OCI-LY7 (cell line): ENCODE data around the gene C12orf57. TPM values are rescaled to one million over a fixed set of nuclear protein-coding genes. Genes with fewer than 3 reads are reported as not detected.
A peak's percentile ranks its signal among the peaks of the same experiment; 100 is the strongest.

Experiments
- BruUV-seq: library from RNA; stranded (reverse); fragments of 400-500 nt; replicated peaks from 2 replicates; lab custom pipeline; 2021; lab: Mats Ljungman, UMichigan
- CTCF ChIA-PET: fragments of 300-600 bp; sonication (Branson Sonifier 250); formaldehyde crosslinking; loops from one replicate; lab custom pipeline; 2022; ENCODE audit warnings: antibody characterized with exemption; ENCODE audit not compliant: unreplicated experiment; lab: Charles Lee
- POLR2A ChIA-PET: fragments of 300-600 bp; sonication (Branson Sonifier 250); formaldehyde crosslinking; loops from one replicate; lab custom pipeline; 2022; ENCODE audit warnings: antibody characterized with exemption; lab: Charles Lee
- DNase-seq: peaks from one replicate; pipeline ENCODE4 v3.0.0-alpha.2; 2015; ENCODE audit warnings: low spot score
- H2AFZ ChIP-seq: fragments of 200-600 bp; sonication (generic), shearing (Covaris generic); 2 replicates; pipeline ENCODE4 v1.6.1; 2014; ENCODE audit warnings: mild to moderate bottlenecking, antibody characterized with exemption, low read length, moderate library complexity
- H3K27ac ChIP-seq: fragments of 200-600 bp; sonication (generic); 2 replicates; pipeline ENCODE4 v1.5.1; 2014; ENCODE audit warnings: mixed run types, low read depth, mild to moderate bottlenecking, moderate library complexity, low read length, inconsistent platforms; ENCODE audit not compliant: poor library complexity, severe bottlenecking
- H3K36me3 ChIP-seq: fragments of 200-600 bp; sonication (generic); 2 replicates; pipeline ENCODE4 v1.6.1; 2014; ENCODE audit warnings: mild to moderate bottlenecking, antibody characterized with exemption, low read length, moderate library complexity, mixed read lengths; ENCODE audit not compliant: insufficient read depth
- H3K4me1 ChIP-seq: fragments of 200-600 bp; sonication (generic); 2 replicates; pipeline ENCODE4 v1.5.1; 2014; ENCODE audit warnings: mild to moderate bottlenecking, low read length; ENCODE audit not compliant: insufficient read depth, poor library complexity, severe bottlenecking
- H3K4me2 ChIP-seq: fragments of 200-600 bp; sonication (generic); 2 replicates; pipeline ENCODE4 v1.6.1; 2014; ENCODE audit warnings: mild to moderate bottlenecking, low read length
- H3K4me3 ChIP-seq: fragments of 200-600 bp; sonication (generic); 2 replicates; pipeline ENCODE4 v1.5.1; 2014; ENCODE audit warnings: mild to moderate bottlenecking, low read depth, low read length; ENCODE audit not compliant: poor library complexity, severe bottlenecking
- H3K79me2 ChIP-seq: fragments of 200-600 bp; sonication (generic); 2 replicates; pipeline ENCODE4 v1.6.1; 2016; ENCODE audit warnings: low read depth, mild to moderate bottlenecking, low read length, moderate library complexity, mixed read lengths; ENCODE audit not compliant: insufficient read depth
- H3K9me2 ChIP-seq: fragments of 200-600 bp; sonication (generic); 2 replicates; pipeline ENCODE4 v1.6.1; 2016; ENCODE audit warnings: mild to moderate bottlenecking, low read length, mixed read lengths; ENCODE audit not compliant: insufficient read depth
- H3K9me3 ChIP-seq: fragments of 200-600 bp; sonication (generic); 2 replicates; pipeline ENCODE4 v1.6.1; 2014; ENCODE audit warnings: mild to moderate bottlenecking, mixed run types, low read length, mixed read lengths
- H4K20me1 ChIP-seq: fragments of 200-600 bp; sonication (generic); 2 replicates; pipeline ENCODE4 v1.6.1; 2014; ENCODE audit warnings: mild to moderate bottlenecking, antibody characterized with exemption, low read length, moderate library complexity, mixed read lengths; ENCODE audit not compliant: insufficient read depth
- EZH2phosphoT487 ChIP-seq: fragments of 200-600 bp; sonication (generic); IDR thresholded peaks from 2 replicates; pipeline ENCODE4 v1.6.1; 2018; ENCODE audit warnings: low read depth, borderline replicate concordance, mild to moderate bottlenecking, mixed run types, antibody characterized with exemption, low read length, moderate library complexity, mixed read lengths
- intact Hi-C: fragments of 100-400 bp; cut with micrococcal nuclease; formaldehyde crosslinking; loops from one replicate; pipeline ENCODE4 v1.10.0; 2022; ENCODE audit not compliant: unreplicated experiment
- total RNA-seq, 2 experiments: library from RNA; depleted of rRNA in 1 of 2; stranded (reverse); fragments of >200 nt in 1 of 2; shearing (Covaris generic) in 1 of 2; gene quantifications; 2 replicates each; pipeline ENCODE4 v1.2.3, GENCODE V29; 2014 to 2022
- TF ChIP-seq, protein P1 (sequence below): fragments of 200-600 bp; sonication (generic); conservative IDR thresholded peaks from 2 replicates; pipeline ENCODE4 v1.5.1; 2014; ENCODE audit warnings: mild to moderate bottlenecking, antibody characterized with exemption, low read length, moderate library complexity, mixed read lengths

Gene C12orf57
- total RNA-seq, 2 experiments from 2014 or later, result 130 to 319 TPM

DNA sequence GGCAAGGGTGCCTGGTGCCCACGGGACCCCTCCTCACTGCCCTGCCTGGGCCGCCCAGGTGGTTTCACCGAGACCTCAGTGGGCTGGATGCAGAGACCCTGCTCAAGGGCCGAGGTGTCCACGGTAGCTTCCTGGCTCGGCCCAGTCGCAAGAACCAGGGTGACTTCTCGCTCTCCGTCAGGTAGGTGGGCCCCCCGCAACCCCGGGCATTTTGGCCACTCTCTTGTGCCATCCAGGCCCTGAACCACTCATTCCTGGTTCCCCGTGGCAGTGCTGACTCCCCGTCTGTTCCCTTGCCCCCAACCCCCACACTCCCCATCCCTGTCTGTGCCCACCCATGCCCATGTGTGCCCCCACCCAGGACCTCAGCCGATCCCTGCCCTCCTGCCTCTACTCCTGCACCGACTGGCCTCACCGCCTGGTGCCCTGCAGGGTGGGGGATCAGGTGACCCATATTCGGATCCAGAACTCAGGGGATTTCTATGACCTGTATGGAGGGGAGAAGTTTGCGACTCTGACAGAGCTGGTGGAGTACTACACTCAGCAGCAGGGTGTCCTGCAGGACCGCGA, 7.8 kb downstream of the C12orf57 start:
- H3K4me2 ChIP-seq, result peak overlapping the region; percentile 87
- TSS peak; percentile 54 for BruUV-seq
- TF ChIP-seq, protein P1, sequence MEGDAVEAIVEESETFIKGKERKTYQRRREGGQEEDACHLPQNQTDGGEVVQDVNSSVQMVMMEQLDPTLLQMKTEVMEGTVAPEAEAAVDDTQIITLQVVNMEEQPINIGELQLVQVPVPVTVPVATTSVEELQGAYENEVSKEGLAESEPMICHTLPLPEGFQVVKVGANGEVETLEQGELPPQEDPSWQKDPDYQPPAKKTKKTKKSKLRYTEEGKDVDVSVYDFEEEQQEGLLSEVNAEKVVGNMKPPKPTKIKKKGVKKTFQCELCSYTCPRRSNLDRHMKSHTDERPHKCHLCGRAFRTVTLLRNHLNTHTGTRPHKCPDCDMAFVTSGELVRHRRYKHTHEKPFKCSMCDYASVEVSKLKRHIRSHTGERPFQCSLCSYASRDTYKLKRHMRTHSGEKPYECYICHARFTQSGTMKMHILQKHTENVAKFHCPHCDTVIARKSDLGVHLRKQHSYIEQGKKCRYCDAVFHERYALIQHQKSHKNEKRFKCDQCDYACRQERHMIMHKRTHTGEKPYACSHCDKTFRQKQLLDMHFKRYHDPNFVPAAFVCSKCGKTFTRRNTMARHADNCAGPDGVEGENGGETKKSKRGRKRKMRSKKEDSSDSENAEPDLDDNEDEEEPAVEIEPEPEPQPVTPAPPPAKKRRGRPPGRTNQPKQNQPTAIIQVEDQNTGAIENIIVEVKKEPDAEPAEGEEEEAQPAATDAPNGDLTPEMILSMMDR, result no peak
- TF ChIP-seq EZH2phosphoT487, result no peak
- peak overlapping the region; percentile 67 for H3K4me3 ChIP-seq
- POLR2A ChIA-PET, result interaction anchor here (0.7 to 2.0 kb wide), 5 partner anchors 8 to 100 kb away, joined by 3 to 14 read pairs (median 6); partner anchors contain the start of genes C12orf57, CDCA3, RNU7-1 and USP5
- peak overlapping the region; percentile 46; the same call in 1 of the 2 replicates for H2AFZ ChIP-seq
- H4K20me1 ChIP-seq, result no peaks in the 10 kb centered on the region
- H3K9me3 ChIP-seq, result no peaks in the 10 kb centered on the region
- no peak for DNase-seq
- intact Hi-C loops, result loop anchor here (1.0 kb wide), 1 partner anchor 8 kb away; no protein-coding TSS in a partner anchor
- CTCF ChIA-PET, result interaction anchor here (0.6 to 1.2 kb wide), 5 partner anchors 8 to 324 kb away, joined by 3 to 6 read pairs (median 3); partner anchors contain the start of genes C12orf57 and RNU7-1
- H3K27ac ChIP-seq, result peak overlapping the region; percentile 49
- H3K36me3 ChIP-seq, result no peaks in the 10 kb centered on the region
- no peaks in the 10 kb centered on the region for H3K9me2 ChIP-seq
- no peaks in the 10 kb centered on the region for H3K79me2 ChIP-seq
- H3K4me1 ChIP-seq, result peaks cover 82% of the 10 kb centered on the region

DNA sequence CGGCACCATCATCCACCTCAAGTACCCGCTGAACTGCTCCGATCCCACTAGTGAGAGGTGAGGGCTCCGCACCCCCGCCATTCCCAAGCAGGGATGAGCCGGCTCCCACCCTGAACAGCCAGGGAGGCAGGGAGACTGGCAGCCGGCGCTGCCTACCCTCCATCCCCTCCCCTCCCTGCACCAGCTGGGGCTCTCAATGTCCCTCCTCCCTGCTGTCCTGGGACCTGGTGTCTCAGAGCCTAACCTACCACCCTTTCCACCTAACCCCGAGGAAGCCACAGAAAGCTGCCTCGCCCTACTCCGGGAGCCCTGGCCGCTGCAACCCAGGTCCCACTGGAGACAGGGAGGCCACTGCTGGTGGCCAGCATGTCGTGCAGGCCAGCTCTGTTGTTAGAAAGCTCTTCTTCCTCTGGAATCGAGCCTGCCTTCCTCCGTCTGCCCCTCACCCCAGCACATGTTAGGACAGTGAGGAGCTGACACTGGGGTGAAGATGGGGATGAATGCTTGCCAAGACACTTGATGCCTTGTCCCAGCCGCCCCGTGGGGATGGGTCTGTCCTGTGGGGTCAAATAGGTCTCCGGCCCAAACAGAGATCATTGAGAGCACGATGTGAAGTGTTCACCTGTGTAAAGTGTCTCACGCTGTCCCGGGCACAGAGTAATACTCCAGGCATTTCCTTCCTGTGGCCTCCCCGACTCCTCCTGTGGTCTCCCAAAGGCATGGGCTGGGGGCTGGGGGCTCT, 8.5 kb downstream of the C12orf57 start:
- Histone ChIP-seq H3K36me3 (no peaks in the 10 kb centered on the region), H3K4me2 (peak overlapping the region; percentile 87), H2AFZ (no peak overlapping the region), H3K27ac (no peak overlapping the region), H3K4me1 (peaks cover 82% of the 10 kb centered on the region), H3K4me3 (peak overlapping the region; percentile 67), H3K9me3 (no peaks in the 10 kb centered on the region), H4K20me1 (no peaks in the 10 kb centered on the region), H3K9me2 (no peaks in the 10 kb centered on the region), H3K79me2 (no peaks in the 10 kb centered on the region)
- BruUV-seq, result no TSS peak
- POLR2A ChIA-PET, result interaction anchor here (0.6 to 2.0 kb wide), 6 partner anchors 8 to 398 kb away, joined by 3 to 14 read pairs (median 5); partner anchors contain the start of genes C12orf57, CDCA3, RNU7-1 and USP5
- intact Hi-C loops, result no loop called here
- no peak for DNase-seq
- CTCF ChIA-PET, result interaction anchor here (0.6 kb wide), 1 partner anchor 9 kb away, joined by 3 read pairs; the partner anchor contains the start of genes C12orf57 and RNU7-1
- no peak for TF ChIP-seq EZH2phosphoT487
- TF ChIP-seq, protein P1, result no peak
